Gastroesophageal sphincter (tissue), 3 donors: ENCODE measurements around the gene PLCH1.

ENCODE experiments used
- EP300 ChIP-seq: sonication (generic); formaldehyde crosslinking; IDR thresholded peaks from one replicate; pipeline ENCODE4 v1.6.1; 2017; ENCODE audit warnings: antibody characterized with exemption, mild to moderate bottlenecking
- POLR2A ChIP-seq, 2 donors: fragments of 450-650 bp; IDR thresholded peaks; one replicate each; pipeline ENCODE4 v1.6.1; 2017; ENCODE audit warnings: antibody characterized with exemption in 2 of 2, mild to moderate bottlenecking in 2 of 2, moderate library complexity in 1 of 2
- POLR2AphosphoS5 ChIP-seq: sonication (generic); formaldehyde crosslinking; IDR thresholded peaks from one replicate; pipeline ENCODE4 v1.6.1; 2017; ENCODE audit warnings: antibody characterized with exemption
- TF ChIP-seq, protein P1 (sequence below), 4 experiments: fragments of 200-600 bp in 2 of 4; fragments of 450-650 bp in 2 of 4; sonication (generic) in 1 of 4; IDR thresholded peaks; one replicate each; pipeline ENCODE4 v1.5.1; 2017 to 2019; ENCODE audit warnings: antibody characterized with exemption in 4 of 4, mild to moderate bottlenecking in 2 of 4, moderate library complexity in 2 of 4

DNA sequence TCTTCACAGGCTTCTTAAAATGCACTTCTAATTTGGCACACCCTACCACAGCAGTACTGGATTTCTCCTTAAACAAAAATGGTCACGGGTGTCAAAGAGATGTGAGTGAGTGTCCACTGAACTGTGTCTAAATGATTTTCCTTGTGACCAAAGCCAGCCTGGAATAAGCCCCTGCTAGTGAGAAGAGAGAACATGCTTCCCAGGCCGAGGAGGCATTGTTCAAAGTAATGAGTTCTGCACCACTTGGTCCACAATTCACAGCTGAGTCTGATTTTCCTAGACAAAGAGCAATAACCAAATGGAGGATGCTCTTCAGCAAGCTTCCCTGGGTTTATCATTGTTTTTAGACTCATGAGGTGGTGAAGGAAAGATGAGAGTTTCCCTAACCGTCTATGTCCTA is 3.8 kb downstream of the PLCH1 start:
- TF ChIP-seq, protein P1, sequence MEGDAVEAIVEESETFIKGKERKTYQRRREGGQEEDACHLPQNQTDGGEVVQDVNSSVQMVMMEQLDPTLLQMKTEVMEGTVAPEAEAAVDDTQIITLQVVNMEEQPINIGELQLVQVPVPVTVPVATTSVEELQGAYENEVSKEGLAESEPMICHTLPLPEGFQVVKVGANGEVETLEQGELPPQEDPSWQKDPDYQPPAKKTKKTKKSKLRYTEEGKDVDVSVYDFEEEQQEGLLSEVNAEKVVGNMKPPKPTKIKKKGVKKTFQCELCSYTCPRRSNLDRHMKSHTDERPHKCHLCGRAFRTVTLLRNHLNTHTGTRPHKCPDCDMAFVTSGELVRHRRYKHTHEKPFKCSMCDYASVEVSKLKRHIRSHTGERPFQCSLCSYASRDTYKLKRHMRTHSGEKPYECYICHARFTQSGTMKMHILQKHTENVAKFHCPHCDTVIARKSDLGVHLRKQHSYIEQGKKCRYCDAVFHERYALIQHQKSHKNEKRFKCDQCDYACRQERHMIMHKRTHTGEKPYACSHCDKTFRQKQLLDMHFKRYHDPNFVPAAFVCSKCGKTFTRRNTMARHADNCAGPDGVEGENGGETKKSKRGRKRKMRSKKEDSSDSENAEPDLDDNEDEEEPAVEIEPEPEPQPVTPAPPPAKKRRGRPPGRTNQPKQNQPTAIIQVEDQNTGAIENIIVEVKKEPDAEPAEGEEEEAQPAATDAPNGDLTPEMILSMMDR (IDR thresholded peaks at IDR 0.05), result no peak
- TF ChIP-seq POLR2A (IDR thresholded peaks at IDR 0.05) (no peak), EP300 (no peak), POLR2AphosphoS5 (no peak)
